ENCODE data around the gene PHACTR3. TPM values are rescaled to one million over a fixed set of nuclear protein-coding genes. Genes with fewer than 3 reads are reported as not detected.
"Not testable (repeated sequence)": the region's sequence is repeated elsewhere in the genome, so short reads cannot be mapped to it uniquely, and the experiment has no call there.

Gene PHACTR3
- total RNA-seq, 1 donor from 2014 or later: 6.8 TPM

GRCh38 chr20:59608871-59609270, 4.5 kb downstream of the PHACTR3 start:
- intact Hi-C loops (cut with micrococcal nuclease): no loop called here
- DNase-seq (no peak), ATAC-seq (no peak)

- intact Hi-C loops (cut with micrococcal nuclease): no loop called here
- DNase-seq (peak; percentile 68), ATAC-seq (peak; percentile 70)
These were observed 6.9 kb downstream of the PHACTR3 start for GRCh38 chr20:59611286-59611685.

GRCh38 chr20:59613861-59614260, 9.5 kb downstream of the PHACTR3 start:
- intact Hi-C loops (cut with micrococcal nuclease): no loop called here
- DNase-seq: no peak
- no peak for ATAC-seq

- no peak for DNase-seq
- ATAC-seq: no peak
- intact Hi-C loops (cut with micrococcal nuclease): no loop called here
These were observed 10.4 kb downstream of the PHACTR3 start for GRCh38 chr20:59614714-59615113.

GRCh38 chr20:59616306-59616705, 12.0 kb downstream of the PHACTR3 start:
- DNase-seq: no peak
- no peak for ATAC-seq
- intact Hi-C loops (cut with micrococcal nuclease): no loop called here

GRCh38 chr20:59617221-59617620, 12.9 kb downstream of the PHACTR3 start:
- ATAC-seq: no peak
- no peak for DNase-seq
- intact Hi-C loops (cut with micrococcal nuclease): no loop called here

GRCh38 chr20:59618131-59618530, 13.8 kb downstream of the PHACTR3 start:
- no peak for DNase-seq
- intact Hi-C loops (cut with micrococcal nuclease): no loop called here
- ATAC-seq: no peak

- ATAC-seq; DNase-seq; intact Hi-C loops (cut with micrococcal nuclease): not testable (repeated sequence)
These were observed 14.2 kb downstream of the PHACTR3 start for GRCh38 chr20:59618585-59618984.

GRCh38 chr20:59620860-59621505, 16.6 kb downstream of the PHACTR3 start:
- intact Hi-C loops (cut with micrococcal nuclease): no loop called here
- DNase-seq (no peak), ATAC-seq (no peak)

GRCh38 chr20:59622496-59622895, 18.2 kb downstream of the PHACTR3 start:
- DNase-seq: no peak
- intact Hi-C loops (cut with micrococcal nuclease): no loop called here
- ATAC-seq: no peak

GRCh38 chr20:59623133-59623532, 18.8 kb downstream of the PHACTR3 start:
- DNase-seq (no peak), ATAC-seq (no peak)
- intact Hi-C loops (cut with micrococcal nuclease): no loop called here

GRCh38 chr20:59623583-59623982, 19.2 kb downstream of the PHACTR3 start:
- no peak for ATAC-seq
- DNase-seq: no peak
- intact Hi-C loops (cut with micrococcal nuclease): no loop called here

- DNase-seq (no peak), ATAC-seq (no peak)
- intact Hi-C loops (cut with micrococcal nuclease): no loop called here
These were observed 20.1 kb downstream of the PHACTR3 start for GRCh38 chr20:59624401-59624800.

- no peak for DNase-seq
- no peak for ATAC-seq
- intact Hi-C loops (cut with micrococcal nuclease): no loop called here
These were observed 21.0 kb downstream of the PHACTR3 start for GRCh38 chr20:59625214-59625922.

- no peak for ATAC-seq
- intact Hi-C loops (cut with micrococcal nuclease): no loop called here
- DNase-seq: no peak
These were observed 23.0 kb downstream of the PHACTR3 start for GRCh38 chr20:59627298-59627697.

- intact Hi-C loops (cut with micrococcal nuclease): no loop called here
- DNase-seq (no peak), ATAC-seq (no peak)
These were observed 23.8 kb downstream of the PHACTR3 start for GRCh38 chr20:59628171-59628570.

GRCh38 chr20:59629141-59630045, 25.1 kb downstream of the PHACTR3 start:
- DNase-seq (no peak), ATAC-seq (no peak)
- intact Hi-C loops (cut with micrococcal nuclease): no loop called here

- intact Hi-C loops (cut with micrococcal nuclease): no loop called here
- DNase-seq (no peak), ATAC-seq (no peak)
These were observed 26.2 kb downstream of the PHACTR3 start for GRCh38 chr20:59630526-59630925.

GRCh38 chr20:59631751-59632540, 27.6 kb downstream of the PHACTR3 start:
- DNase-seq (no peak), ATAC-seq (no peak)
- intact Hi-C loops (cut with micrococcal nuclease): no loop called here

All from left ventricle myocardium superior (tissue), 1 donor.